Fibroblast of the conjunctiva (primary cell): Measurements from ENCODE around the gene GTF3C6.
A peak's percentile ranks its signal among the peaks of the same experiment; 100 is the strongest.
"Not testable (repeated sequence)": the region's sequence is repeated elsewhere in the genome, so short reads cannot be mapped to it uniquely, and the experiment has no call there.

Experiments used
- DNase-seq: peaks from one replicate; pipeline ENCODE4 v3.0.0-alpha.2; 2010; ENCODE audit warnings: low read depth

Gene GTF3C6, protein sequence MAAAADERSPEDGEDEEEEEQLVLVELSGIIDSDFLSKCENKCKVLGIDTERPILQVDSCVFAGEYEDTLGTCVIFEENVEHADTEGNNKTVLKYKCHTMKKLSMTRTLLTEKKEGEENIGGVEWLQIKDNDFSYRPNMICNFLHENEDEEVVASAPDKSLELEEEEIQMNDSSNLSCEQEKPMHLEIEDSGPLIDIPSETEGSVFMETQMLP

DNA sequence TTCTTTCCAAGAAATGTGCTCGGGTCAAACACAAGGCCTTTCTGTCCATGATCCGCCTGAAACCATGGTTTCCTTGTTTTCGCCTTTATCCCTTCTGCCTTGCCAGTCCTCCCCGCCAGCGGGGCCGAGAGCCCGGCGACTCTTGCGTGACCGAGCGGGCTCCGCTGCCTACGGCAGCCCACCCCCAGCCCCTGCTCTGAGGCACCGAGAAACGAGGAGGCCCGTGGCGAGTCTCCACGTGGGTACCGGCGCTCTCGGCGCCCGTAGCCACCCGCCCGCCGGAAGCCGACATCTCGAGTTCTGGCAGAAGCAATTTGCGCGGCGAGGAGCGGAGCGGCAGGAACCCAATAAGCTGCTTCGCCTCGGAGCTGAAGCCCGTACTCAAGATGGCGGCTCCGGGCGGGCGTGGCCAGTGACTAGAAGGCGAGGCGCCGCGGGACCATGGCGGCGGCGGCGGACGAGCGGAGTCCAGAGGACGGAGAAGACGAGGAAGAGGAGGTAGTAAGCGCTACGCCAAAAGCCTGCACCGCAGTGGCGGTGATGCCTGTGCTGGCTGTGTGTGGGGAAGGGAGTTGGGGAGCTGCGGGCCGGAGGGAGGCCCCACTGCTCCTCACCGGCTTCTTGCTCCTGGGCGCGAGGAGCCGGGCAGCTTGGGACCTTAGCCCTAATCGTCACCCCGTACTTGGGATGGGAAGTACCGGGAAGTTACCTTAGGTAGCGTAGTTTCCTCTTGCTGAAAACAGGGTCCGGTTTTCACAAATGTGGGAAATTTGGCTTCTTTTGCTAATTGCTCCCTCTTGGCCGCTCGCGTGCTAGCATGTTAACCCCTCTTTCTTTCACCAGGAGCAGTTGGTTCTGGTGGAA lies at the start of gene GTF3C6:
Gene GTF3C6, plus strand, starts transcription at position 378 of the 864 bp plus-strand sequence. Its CDS starts 64 bp downstream, at position 442.
- peak; percentile 90 for DNase-seq

DNA sequence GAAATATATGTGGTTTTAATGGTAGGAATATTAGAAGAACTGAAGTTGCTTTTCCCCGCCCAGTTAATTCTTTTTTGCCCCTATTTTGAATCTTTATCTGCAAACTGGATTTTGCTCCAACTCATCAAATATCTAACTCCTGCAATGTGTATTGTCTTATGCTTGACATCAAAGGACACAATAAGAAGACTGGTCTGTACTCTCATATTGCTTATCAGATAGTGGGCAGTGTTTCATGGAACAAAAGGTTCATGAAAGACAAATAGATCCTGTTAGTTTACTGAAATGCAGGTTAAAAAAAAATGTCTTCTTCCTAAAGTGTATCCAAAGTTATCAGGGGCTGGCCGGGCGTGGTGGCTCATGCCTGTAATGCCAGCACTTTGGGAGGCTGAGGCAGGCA lies 27.7 kb upstream of the GTF3C6 start:
- DNase-seq = no peak

DNA sequence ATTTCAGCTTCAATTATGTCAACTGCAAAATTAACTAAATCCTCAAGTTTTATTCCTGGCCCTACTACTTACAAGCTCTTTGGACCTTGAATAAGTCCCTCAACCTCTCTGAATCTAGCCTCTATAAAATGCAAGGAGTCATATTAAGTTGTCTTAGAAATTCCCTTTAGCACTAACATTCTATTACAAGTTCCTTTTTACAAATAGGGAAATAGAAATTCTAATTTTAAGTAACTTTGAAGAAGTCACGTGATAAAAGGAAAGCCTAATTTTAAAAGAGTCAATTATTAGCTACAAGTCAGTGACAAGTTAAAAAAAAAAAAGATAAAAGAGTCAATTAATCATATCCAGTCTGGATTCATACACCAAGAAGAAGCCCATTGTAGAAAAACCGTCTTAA lies 24.6 kb upstream of the GTF3C6 start:
- DNase-seq = no peak

DNA sequence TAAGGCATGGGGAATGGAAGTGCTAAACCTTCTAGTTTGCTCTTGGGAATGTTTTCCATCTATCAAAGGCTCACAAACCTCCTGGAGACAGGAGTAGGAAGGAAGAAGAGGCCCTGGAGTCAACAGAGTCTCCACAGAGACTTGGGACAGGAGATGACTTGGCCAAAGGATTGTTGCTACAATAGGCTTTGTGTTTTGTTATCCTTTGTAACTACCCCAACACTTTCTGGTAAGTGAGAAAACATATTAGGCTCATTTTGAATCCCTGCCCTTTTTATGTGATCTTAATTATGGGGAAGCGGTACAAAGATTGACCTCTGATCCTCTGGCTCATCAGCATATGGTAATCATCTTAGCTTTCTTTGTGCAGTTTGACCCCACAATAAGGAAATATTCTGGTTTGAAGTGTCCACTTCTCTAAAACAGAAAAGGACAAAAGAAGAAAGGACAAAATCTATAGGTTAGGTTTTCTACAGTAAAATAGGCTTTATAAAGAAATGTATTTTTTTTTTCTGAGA lies 24.1 kb upstream of the GTF3C6 start:
- DNase-seq = no peak

DNA sequence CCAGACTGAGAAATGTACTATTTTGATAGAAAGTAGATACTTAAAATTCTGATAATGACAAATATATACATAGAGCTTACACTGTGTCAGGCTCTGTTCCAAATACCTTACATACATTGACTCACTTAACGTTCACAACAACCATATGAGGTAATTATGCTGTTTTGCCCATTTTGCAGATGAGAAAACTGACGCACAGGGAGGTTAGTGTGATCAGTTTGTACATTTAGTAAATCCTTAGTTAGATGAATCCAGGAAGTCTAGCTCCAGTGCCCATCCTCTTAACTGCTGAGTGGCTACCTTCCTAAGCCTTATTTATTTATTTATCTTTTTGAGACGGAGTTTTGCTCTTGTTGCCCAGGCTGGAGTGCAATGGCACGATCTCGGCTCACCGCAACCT lies 23.3 kb upstream of the GTF3C6 start:
- no peak for DNase-seq

DNA sequence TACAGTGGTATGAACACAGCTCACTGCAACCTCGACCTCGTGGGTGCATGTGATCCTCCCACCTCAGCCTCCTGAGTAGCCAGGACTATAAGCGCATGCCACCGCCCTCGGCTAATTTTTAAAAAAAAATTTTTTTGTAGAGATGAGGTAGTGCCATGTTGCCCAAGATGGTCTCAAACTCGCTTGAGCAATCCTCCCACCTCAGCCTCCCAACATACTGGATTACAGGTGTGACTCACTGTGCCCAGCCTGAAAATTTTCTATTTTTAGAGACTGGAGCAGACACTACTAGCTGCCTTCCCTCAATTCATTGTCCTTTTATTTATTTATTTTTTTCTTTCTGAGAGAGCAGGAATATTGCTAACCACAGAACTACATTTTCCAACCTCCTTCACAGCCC lies 20.3 kb upstream of the GTF3C6 start:
- no peak for DNase-seq

DNA sequence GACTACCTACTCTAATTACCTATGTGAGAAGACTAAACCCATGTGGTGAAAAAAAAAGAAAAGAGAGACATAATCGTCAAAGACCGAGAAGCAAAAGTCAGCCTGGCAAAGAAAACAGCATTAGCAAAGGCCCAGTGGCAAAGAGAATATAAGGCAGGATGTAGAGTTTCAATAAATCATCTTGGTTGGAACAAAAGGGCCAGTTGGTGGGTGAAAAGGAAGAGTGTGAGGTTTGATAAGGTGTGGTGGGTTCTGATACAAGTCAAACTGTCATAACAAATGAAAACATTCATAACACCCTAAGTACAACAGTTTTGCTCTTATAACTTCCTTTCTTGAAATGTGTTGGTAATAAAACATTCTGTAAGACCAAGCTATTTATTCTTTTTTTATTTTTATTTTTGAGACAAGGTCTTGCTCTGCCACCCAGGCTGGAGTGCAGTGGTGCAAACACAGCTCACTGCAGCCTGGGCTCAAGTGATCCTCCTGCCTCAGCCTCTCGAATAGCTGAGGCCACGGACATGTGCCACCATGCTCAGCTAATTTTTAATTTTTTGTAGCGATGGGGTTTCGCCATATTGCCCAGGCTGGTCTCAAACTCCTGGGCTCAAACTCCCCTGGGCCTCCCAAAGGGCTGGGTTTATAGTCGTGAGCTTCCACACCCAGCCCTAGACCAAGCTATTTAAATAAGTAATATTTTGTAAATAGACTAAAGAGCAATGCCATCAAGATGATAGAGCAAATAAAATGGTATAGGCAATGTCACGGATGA lies 18.9 kb upstream of the GTF3C6 start:
- no peak for DNase-seq

DNA sequence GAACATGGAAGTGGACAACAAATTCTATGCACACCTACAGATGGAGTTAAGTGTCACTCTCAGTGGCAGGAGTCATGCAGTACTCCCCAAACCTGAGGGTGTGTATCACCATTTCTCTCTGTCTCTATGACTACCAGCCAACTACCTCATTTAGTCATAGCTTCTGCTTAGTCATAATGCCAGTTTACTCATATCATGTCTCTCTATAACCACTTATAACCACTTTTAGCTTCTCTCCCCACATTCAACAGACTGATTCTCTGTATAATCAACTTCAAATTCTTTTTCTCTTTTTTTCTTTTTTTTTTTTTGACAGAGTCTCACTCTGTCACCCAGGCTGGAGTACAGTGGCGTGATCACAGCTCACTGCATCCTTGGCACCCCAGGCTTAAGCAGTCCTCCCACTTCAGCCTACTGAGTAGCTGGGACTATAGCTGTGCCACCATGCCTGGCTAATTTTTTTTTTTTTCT lies 13.8 kb upstream of the GTF3C6 start:
- peak; percentile 61 for DNase-seq

DNA sequence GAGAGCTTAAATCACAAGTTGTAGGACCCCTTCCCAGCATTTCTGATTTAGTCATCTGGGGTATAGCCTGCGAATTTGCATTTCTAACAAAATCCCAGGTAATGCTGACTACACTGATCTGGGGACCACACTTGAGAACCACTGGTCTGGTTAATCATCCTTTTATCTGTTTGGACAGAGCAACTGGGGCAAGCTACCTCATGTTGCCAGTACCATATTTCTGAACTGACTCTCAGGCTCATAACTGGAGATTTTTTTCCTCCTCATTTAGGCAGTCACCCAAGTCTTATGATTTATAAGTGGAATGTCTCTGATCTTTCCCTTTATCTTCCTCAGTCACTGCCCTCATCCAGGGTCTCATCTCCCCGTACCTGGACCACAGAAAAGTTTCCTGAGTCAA lies 12.0 kb upstream of the GTF3C6 start:
- DNase-seq = no peak

DNA sequence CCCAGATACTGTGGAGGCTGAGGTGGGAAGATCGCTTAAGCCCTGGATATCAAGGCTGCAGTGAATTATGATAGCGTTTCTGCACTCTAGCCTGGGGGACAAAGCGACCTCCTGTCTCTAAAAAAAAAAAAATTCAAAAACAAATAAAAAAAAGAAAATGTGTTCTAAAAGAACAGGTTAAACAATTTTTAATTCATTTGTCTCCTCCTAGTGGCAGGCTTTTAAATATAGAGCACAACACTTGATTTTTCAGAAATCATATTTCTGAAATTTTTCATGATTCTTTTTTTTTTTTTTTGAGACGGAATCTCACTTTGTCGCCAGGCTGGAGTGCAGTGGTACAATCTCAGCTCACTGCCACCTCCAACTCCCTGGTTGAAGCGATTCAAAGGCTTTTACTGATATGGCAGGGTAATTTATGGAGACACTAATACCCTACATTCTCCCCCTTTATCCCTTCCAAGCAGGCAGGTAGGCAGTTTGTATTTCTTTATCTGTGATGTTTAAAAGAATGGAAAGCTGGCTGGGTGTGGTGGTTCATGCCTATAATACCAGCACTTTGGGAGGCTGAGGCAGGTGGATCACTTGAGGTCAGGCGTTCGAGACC lies 8.7 kb upstream of the GTF3C6 start:
- DNase-seq = peak; percentile 37

DNA sequence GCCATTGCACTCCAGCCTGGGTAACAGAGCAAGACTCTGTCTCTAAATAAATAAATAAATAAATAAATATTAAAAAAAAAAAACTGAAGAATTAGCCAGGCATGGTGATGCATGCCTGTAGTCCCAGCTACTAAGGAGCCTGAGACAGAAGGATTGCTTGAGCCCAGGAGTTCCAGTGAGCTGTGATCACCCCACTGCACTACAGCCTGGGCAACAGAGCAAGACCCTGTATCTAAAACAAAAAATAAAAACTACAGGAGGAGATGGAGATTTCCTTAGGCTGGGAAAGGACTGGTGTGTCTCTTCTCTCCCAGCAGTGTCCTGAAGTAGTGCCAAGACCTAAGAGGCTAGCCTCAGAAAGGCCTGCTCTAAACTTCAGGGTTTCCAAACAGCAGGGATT lies 8.1 kb upstream of the GTF3C6 start:
- no peak for DNase-seq

DNA sequence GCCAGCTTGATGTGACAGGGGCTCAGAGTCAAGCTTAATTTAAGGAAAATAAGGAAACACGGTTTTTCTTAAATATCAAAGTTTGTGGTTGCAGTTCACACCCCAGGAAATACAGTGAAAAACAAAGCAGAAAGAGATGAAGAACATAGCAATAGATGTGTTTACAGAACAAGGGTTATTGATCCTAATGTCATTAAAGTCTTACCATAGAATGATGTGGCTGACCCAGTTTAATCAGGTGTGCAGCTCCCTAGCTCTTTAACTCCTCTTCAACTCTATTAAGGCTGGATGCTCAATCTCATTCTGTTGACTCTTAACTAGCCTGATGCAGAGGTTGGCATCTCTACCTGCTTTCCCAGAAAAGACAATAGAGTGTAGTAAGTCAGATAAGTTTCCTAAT lies 7.5 kb upstream of the GTF3C6 start:
- no peak for DNase-seq

DNA sequence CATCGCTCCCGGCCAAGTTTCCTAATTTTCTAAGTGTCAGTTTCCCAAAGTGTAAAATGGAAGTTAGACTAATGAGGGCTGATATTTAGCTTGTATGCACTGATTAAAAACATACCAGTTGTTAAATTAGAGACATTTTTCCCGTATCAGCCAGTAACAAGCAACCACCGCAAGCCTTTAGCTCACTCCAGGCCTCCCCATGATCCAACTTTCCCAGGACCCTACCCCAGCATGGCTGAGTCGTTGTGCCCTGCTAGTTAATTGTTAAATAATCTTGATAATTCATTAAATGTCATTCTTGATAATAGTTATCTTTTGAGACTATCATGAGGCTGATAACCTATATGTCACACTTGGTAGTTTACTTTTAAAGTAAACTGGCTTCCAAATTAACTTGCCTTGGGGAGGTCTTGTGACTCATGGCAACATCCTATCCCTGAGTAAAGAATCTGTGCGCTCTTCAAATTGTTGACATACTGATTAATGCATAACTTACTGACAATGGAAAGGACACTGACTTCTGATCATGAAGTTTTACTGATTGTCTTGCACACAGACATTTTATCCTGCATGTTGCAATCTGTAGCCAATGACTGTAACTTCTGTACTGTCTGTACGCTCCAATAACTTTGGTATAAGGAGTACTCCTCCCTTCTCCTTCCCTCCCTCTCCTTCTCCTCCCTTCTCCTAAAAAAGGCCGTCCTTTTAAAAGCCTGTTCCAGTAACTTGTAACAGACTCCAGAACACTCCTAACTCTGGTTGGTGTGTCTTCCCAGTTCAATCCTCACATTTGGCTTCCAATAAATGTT lies 6.3 kb upstream of the GTF3C6 start:
- peak; percentile 84 for DNase-seq

DNA sequence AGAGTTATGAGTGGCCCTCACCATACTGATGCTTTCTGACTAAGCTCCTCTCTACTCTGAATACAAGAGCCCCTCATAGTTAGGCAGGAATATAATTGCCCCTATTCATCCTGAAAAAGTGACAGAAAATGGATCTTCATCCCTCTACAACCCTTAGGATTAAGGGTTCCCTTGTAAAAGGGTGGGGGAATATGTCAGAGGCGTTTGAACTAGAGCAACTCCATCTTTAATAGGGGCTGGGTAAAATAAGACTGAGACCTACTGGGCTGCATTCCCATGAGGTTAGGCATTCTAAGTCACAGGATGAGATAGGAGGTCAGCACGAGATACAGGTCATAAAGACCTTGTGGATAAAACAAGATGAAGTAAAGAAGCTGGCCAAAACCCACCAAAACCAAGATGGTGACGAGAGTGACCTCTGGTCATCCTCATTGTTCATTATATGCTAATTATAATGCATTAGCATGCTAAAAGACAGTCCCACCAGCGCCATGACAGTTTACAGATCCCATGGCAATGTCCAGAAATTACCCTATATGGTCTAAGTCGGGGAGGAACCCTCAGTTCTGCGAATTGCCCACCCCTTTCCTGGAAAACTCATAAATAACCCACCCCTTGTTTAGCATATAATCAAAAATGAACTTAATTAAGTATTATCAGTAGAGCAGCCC lies 4.7 kb upstream of the GTF3C6 start:
- DNase-seq = no peak

DNA sequence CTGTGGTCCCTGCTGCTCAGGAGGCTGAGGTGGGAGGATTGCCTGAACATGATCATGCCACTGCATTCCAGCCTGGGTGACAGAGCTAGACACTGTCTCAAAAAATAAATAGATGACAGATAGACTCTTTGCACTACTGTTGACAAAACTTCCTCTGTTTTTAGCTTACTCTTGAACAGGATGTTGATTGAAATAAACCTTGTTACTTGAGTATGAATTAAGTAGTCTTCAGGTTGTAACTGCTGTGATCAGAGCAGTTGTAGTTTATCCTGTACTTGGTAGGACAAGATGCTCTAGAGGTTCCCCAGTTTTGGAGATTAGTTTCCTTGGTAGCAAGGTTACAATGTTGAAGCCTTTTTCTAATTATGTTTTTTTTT lies 1.5 kb downstream of the GTF3C6 start:
- no peak for DNase-seq

DNA sequence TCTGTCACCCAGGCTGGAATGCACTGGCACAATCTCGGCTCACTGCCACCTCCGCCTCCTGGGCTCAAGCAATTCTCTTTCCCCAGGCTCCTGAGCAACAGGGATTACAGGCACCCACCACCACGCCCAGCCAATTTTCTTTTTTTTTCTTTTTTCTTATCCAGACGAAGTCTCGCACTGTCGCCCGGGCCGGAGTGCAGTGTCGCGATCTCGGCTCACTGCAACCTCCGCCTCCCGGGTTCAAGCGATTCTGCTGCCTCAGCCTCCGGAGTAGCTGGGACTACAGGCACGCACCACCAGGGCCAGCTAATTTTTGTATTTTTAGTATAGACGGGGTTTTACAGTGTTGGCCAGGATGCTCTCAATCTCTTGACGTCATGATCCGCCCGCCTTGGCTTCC lies 4.1 kb downstream of the GTF3C6 start:
- DNase-seq = not testable (repeated sequence)

DNA sequence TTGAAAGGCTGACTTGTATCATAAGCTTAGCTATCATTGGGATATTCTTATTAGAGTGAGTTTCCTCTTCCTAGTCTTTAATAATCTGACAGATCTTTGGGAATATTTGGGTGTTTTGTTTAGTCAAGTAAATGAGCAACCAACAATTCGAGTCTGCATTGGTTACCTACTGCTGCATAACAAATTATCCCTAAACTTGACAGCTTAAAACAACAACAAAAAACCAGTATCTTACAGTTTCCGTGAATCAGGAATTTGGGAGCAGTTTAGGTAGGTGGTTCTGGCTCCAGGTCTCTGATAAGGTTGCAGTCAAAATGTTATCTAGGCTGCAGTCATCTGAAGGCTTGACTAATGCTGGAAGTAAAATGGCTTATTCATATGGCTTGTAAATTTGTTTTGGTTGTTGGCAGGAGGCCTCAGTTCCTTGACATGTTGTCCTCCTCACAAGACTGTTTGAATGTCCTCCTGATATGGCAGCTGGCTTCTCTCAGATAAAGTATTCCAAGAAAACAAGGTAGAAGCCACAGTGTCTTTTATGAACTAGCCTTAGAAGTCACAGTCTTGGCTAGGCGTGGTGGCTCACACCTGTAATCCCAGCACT lies 7.2 kb downstream of the GTF3C6 start:
- no peak for DNase-seq

DNA sequence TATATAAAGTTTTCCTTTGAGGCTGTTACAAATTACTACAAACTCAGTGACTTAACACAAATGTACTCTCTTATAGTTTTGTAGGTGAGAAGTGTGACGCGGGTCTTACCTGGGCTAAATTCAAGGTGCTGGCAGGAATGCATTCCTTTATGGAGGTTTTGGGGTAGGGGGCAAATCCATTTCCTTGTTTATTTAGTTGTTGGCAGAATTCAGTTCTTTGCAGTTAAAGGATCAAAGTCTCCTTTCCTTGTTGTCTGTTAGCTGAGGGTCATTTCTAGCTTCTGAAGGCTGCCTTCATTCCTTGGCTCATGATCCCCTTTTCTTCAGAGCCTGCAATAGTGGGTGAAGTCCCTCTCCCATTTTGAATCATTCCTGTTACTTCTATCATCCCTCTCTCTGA lies 10.2 kb downstream of the GTF3C6 start:
- DNase-seq = not testable (repeated sequence)

DNA sequence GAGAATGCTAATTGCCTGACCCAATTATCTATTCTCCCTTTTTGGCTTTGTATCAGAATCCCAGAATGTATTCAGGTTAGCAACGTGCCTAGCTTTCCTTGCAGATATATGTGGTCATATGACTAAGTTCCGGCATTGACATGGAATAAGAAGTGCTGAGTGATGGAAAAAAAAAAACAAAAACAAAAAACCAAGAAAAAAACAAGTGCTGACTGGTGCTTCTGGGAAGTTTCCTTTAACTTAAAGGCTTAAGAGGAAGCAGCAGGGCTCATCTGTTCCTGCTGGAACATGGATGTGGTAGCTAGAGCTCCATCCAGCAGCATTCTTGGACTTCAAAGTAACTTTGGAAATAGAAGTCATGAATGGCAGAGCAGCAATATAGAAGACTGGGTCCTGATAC lies 13.0 kb downstream of the GTF3C6 start:
- DNase-seq = no peak

DNA sequence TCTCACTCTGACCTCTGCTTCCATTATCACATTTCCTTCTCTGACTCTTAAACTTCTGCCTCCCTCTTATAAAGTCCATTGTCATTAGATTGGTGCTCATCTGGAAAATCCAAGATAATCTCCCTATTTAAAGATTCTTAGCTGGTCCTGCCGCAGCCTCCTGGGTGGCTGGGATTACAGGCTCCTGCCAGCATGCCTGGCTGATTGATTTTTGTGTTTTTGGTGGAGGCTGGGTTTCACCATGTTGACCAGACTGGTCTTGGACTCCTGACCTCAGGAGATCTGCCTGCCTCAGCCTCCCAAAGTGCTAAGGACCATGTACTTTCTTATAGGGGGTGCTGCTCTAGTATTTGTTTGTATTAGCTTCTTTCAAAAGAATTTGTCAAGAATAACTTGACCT lies 18.1 kb downstream of the GTF3C6 start:
- DNase-seq = no peak
